Activated CD4-positive, alpha-beta T cell treated with anti-CD3 and anti-CD28 coated beads for 48 hours (primary cell): Measurements from ENCODE around the gene OAS2.
A peak's percentile ranks its signal among the peaks of the same experiment; 100 is the strongest.

Experiments used
- DNase-seq: peaks from one replicate; pipeline ENCODE4 v3.0.0-alpha.2; 2020

OAS2 gene

GRCh38 chr12:113030875-113031525 is 52.7 kb downstream of the OAS2 start:
- no peak for DNase-seq

- no peak for DNase-seq
Measured at GRCh38 chr12:113039911-113040445, 61.7 kb downstream of the OAS2 start.

GRCh38 chr12:113040722-113041171 is 62.4 kb downstream of the OAS2 start:
- DNase-seq = no peak

GRCh38 chr12:113041560-113041959 is 63.2 kb downstream of the OAS2 start:
- no peak for DNase-seq

GRCh38 chr12:113043240-113043639 is 64.9 kb downstream of the OAS2 start:
- no peak for DNase-seq

GRCh38 chr12:113044516-113044915 is 66.2 kb downstream of the OAS2 start:
- DNase-seq = no peak

- DNase-seq = peak; percentile 73
Measured at GRCh38 chr12:113048716-113049127, 70.4 kb downstream of the OAS2 start.

GRCh38 chr12:113049976-113050742 is 71.8 kb downstream of the OAS2 start:
- no peak for DNase-seq

GRCh38 chr12:113050795-113051194 is 72.5 kb downstream of the OAS2 start:
- no peak for DNase-seq

- no peak for DNase-seq
Measured at GRCh38 chr12:113051759-113052158, 73.4 kb downstream of the OAS2 start.

- DNase-seq = no peak
Measured at GRCh38 chr12:113052326-113052725, 74.0 kb downstream of the OAS2 start.

- no peak for DNase-seq
Measured at GRCh38 chr12:113054948-113055486, 76.7 kb downstream of the OAS2 start.

GRCh38 chr12:113055594-113056380 is 77.5 kb downstream of the OAS2 start:
- no peak for DNase-seq

- DNase-seq = no peak
Measured at GRCh38 chr12:113056381-113056630, 78.0 kb downstream of the OAS2 start.

GRCh38 chr12:113056631-113057488 is 78.5 kb downstream of the OAS2 start, which contains the start of gene DTX1:
Gene DTX1 (plus strand): TSS chr12:113056730. CDS start chr12:113058193, 1,463 bp downstream.
- peak; percentile 49 for DNase-seq

- DNase-seq = no peak
Measured at GRCh38 chr12:113057565-113058485, 79.5 kb downstream of the OAS2 start.

- DNase-seq = no peak
Measured at GRCh38 chr12:113058553-113058952, 80.2 kb downstream of the OAS2 start.

GRCh38 chr12:113059071-113059595 is 80.8 kb downstream of the OAS2 start:
- peak; percentile 27 for DNase-seq

- DNase-seq = no peak
Measured at GRCh38 chr12:113060336-113060960, 82.1 kb downstream of the OAS2 start.

- DNase-seq = no peak
Measured at GRCh38 chr12:113061061-113061694, 82.9 kb downstream of the OAS2 start.
